PC-9 (cell line): ENCODE results near the gene GCC2. TPM values are rescaled to one million over a fixed set of nuclear protein-coding genes. Genes with fewer than 3 reads are reported as not detected.

Source experiments
- BruUV-seq: library from RNA; stranded (reverse); fragments of 400-500 nt; replicated peaks from 2 replicates; lab custom pipeline; 2021; lab: Mats Ljungman, UMichigan
- CTCF ChIA-PET: fragments of 300-600 bp; sonication (Branson Sonifier 250); formaldehyde crosslinking; loops from one replicate; lab custom pipeline; 2022; ENCODE audit warnings: antibody characterized with exemption; lab: Charles Lee
- POLR2A ChIA-PET: fragments of 300-600 bp; sonication (Branson Sonifier 250); formaldehyde crosslinking; loops from one replicate; lab custom pipeline; 2022; ENCODE audit warnings: antibody characterized with exemption; ENCODE audit not compliant: unreplicated experiment; lab: Charles Lee
- DNase-seq, 2 experiments: peaks; one replicate each; pipeline versions ENCODE4 v3.0.0 to v3.0.0-alpha.2; 2015 to 2022; ENCODE audit warnings: mixed read lengths in 1 of 2
- H2AFZ ChIP-seq: fragments of 200-600 bp; sonication (generic); 2 replicates; pipeline ENCODE4 v1.8.1; 2017; ENCODE audit warnings: antibody characterized with exemption
- H3F3A ChIP-seq: fragments of 200-600 bp; sonication (generic); 2 replicates; pipeline ENCODE4 v1.8.1; 2017; ENCODE audit warnings: antibody characterized with exemption, mild to moderate bottlenecking, low read depth; ENCODE audit not compliant: insufficient read depth
- H3K27ac ChIP-seq: fragments of 200-600 bp; sonication (generic); 2 replicates; pipeline ENCODE4 v1.6.1; 2016; ENCODE audit warnings: mixed run types
- H3K27me3 ChIP-seq: fragments of 200-600 bp; sonication (generic); 2 replicates; pipeline ENCODE4 v1.6.1; 2016; ENCODE audit warnings: low read depth, mixed run types; ENCODE audit not compliant: insufficient read depth
- H3K36me3 ChIP-seq: fragments of 200-600 bp; sonication (generic); 2 replicates; pipeline ENCODE4 v1.6.1; 2016; ENCODE audit warnings: low read depth, mixed run types
- H3K4me1 ChIP-seq: fragments of 200-600 bp; sonication (generic); replicated peaks from 2 replicates; pipeline ENCODE4 v1.6.1; 2016; ENCODE audit warnings: mixed run types; ENCODE audit not compliant: insufficient read depth
- H3K4me2 ChIP-seq: fragments of 200-600 bp; sonication (generic); 2 replicates; pipeline ENCODE4 v1.6.1; 2017; ENCODE audit warnings: mixed run types
- H3K4me3 ChIP-seq: fragments of 200-600 bp; sonication (generic); 2 replicates; pipeline ENCODE4 v1.6.1; 2016; ENCODE audit warnings: mixed run types
- H3K79me2 ChIP-seq: fragments of 200-600 bp; sonication (generic); 2 replicates; pipeline ENCODE4 v1.6.1; 2017; ENCODE audit warnings: low read depth, mixed run types
- H3K9me2 ChIP-seq: fragments of 200-600 bp; sonication (generic); 2 replicates; pipeline ENCODE4 v1.8.1; 2017; ENCODE audit warnings: mild to moderate bottlenecking; ENCODE audit not compliant: insufficient read depth
- H3K9me3 ChIP-seq: fragments of 200-600 bp; sonication (generic); 2 replicates; pipeline ENCODE4 v1.8.1; 2016; ENCODE audit warnings: low read depth; ENCODE audit not compliant: insufficient read depth
- H4K20me1 ChIP-seq: fragments of 200-600 bp; sonication (generic); 2 replicates; pipeline ENCODE4 v1.8.1; 2017; ENCODE audit not compliant: insufficient read depth
- EZH2 ChIP-seq: fragments of 200-600 bp; sonication (generic); IDR thresholded peaks from 2 replicates; pipeline ENCODE4 v1.8.0; 2017; ENCODE audit warnings: antibody characterized with exemption, low read depth
- intact Hi-C: fragments of 100-400 bp; cut with micrococcal nuclease; formaldehyde crosslinking; loops from one replicate; pipeline ENCODE4 v1.10.0; 2022; ENCODE audit not compliant: unreplicated experiment
- total RNA-seq: library from RNA; stranded (reverse); gene quantifications from 2 replicates; pipeline ENCODE4 v1.2.3, GENCODE V29; 2021
- TF ChIP-seq, protein P1 (sequence below): fragments of 200-600 bp; sonication (generic); conservative IDR thresholded peaks from 2 replicates; pipeline ENCODE4 v1.6.1; 2017; ENCODE audit warnings: mixed run types, antibody characterized with exemption, mild to moderate bottlenecking, moderate library complexity

Gene GCC2
- total RNA-seq, 1 experiment from 2014 or later: 49.1 TPM

DNA sequence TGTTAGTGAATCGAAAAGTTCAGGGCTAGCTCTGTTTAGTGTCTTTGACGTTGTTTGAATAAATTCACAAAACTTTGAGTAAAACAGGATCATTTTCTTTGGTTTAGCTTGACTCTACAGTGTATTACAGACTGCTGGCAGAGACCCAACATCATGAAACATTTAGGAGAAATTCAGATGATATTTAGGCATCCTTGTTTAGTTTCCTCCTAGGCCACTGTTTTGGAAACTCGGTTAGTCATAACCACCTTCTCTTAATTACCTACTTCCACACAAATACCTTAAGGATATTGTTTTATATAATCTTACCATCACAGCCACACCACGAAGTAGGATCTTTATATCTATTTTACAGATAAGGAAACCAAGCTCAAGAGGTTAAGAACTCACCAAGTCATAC is 93.1 kb downstream of the GCC2 start:
- no peaks in the 10 kb centered on the region for H3K9me2 ChIP-seq
- H3K27me3 ChIP-seq: no peaks in the 10 kb centered on the region
- no peak overlapping the region for H3K4me3 ChIP-seq
- POLR2A ChIA-PET: no interaction called here
- no peaks in the 10 kb centered on the region for H3K4me1 ChIP-seq
- CTCF ChIA-PET: no interaction called here
- H3K4me2 ChIP-seq: no peak overlapping the region
- H3K9me3 ChIP-seq: no peaks in the 10 kb centered on the region
- H4K20me1 ChIP-seq: no peaks in the 10 kb centered on the region
- H3F3A ChIP-seq: no peaks in the 10 kb centered on the region
- no peaks in the 10 kb centered on the region for H3K36me3 ChIP-seq
- no peak overlapping the region for H2AFZ ChIP-seq
- DNase-seq: no peak
- no peak overlapping the region for H3K27ac ChIP-seq
- intact Hi-C loops: loop anchor here (5.0 kb wide), 1 partner anchor 35 kb away; no protein-coding TSS in a partner anchor
- BruUV-seq: no TSS peak
- peaks cover 47% of the 10 kb centered on the region for H3K79me2 ChIP-seq
- TF ChIP-seq, protein P1, sequence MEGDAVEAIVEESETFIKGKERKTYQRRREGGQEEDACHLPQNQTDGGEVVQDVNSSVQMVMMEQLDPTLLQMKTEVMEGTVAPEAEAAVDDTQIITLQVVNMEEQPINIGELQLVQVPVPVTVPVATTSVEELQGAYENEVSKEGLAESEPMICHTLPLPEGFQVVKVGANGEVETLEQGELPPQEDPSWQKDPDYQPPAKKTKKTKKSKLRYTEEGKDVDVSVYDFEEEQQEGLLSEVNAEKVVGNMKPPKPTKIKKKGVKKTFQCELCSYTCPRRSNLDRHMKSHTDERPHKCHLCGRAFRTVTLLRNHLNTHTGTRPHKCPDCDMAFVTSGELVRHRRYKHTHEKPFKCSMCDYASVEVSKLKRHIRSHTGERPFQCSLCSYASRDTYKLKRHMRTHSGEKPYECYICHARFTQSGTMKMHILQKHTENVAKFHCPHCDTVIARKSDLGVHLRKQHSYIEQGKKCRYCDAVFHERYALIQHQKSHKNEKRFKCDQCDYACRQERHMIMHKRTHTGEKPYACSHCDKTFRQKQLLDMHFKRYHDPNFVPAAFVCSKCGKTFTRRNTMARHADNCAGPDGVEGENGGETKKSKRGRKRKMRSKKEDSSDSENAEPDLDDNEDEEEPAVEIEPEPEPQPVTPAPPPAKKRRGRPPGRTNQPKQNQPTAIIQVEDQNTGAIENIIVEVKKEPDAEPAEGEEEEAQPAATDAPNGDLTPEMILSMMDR: no peak
- no peak for TF ChIP-seq EZH2

DNA sequence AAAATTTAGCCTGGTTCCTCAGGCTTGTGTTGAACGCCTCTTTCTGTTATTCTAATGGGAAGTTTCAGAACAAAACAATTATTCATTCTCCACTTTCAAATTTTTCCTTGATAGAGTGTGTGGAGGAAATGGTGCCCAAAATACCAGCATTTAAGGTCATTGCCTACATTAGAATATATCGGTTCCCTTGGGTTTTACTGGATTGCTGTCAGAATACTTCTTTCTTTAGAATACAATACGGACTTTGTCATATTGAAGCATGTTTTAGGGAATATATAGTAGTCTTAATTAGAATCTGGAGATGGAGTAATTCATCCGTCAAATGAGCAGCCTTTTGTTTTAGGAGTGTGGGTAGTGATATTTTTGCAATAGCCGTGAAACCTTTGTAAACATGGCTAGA is 98.6 kb downstream of the GCC2 start:
- CTCF ChIA-PET: no interaction called here
- Histone ChIP-seq H3F3A (no peaks in the 10 kb centered on the region), H3K4me1 (no peaks in the 10 kb centered on the region), H4K20me1 (no peaks in the 10 kb centered on the region), H3K27ac (no peak overlapping the region), H3K9me2 (no peaks in the 10 kb centered on the region), H2AFZ (no peak overlapping the region), H3K4me2 (no peak overlapping the region), H3K27me3 (no peaks in the 10 kb centered on the region), H3K9me3 (no peaks in the 10 kb centered on the region), H3K4me3 (no peak overlapping the region), H3K36me3 (no peaks in the 10 kb centered on the region), H3K79me2 (peaks cover 33% of the 10 kb centered on the region)
- intact Hi-C loops: no loop called here
- POLR2A ChIA-PET: no interaction called here
- TF ChIP-seq, protein P1: no peak
- TF ChIP-seq EZH2: no peak
- no TSS peak for BruUV-seq
- DNase-seq: no peak

DNA sequence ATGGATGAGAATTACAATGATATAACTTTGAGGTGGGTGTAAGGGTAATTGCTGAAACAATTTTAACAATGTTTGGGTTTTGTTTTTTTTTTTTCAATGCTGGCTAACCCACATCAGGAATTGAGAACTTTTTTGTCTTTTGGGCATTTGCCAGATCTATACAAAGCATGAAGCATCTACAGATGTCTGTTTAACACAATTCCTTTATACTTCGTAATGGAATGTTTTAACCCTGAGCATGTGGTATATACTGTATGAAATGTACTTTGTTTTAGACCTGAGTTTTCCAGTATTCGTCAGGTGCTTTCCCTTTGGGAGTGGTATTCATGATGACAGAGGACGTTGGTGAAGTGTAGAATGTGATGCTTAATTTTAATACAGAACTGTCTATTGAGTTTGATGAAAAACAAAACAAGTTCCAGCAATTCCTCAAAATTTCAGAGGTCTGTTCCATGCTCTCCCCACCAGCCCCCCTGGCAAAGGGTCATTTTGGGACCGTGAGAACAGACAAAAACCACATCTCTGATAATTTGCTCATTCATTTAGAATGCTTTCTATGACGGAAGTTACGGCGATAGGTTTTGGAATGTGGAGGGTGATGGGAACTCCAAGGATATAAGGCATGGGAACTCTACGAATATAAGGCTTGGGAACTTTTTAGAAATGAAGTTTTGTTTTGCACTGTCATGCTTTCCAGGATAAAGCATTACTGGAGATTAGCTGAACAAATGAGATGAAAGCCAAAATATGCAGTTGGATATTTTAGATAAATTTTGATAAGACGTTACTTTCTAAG is 99.4 kb downstream of the GCC2 start:
- Histone ChIP-seq H3K4me3 (no peak overlapping the region), H3K36me3 (no peaks in the 10 kb centered on the region), H3K9me2 (no peaks in the 10 kb centered on the region), H3K79me2 (peaks cover 29% of the 10 kb centered on the region), H3K27ac (no peak overlapping the region), H3K27me3 (no peaks in the 10 kb centered on the region), H3F3A (no peaks in the 10 kb centered on the region), H2AFZ (no peak overlapping the region), H3K4me1 (no peaks in the 10 kb centered on the region), H4K20me1 (no peaks in the 10 kb centered on the region), H3K9me3 (no peaks in the 10 kb centered on the region), H3K4me2 (no peak overlapping the region)
- TF ChIP-seq EZH2: no peak
- TF ChIP-seq, protein P1: no peak
- DNase-seq: no peak
- ChIA-PET POLR2A (no interaction called here), CTCF (no interaction called here)
- BruUV-seq: no TSS peak
- intact Hi-C loops: no loop called here
